Heart left ventricle (tissue), 16 donors: Measurements from ENCODE around the gene CCSER2. TPM values are rescaled to one million over a fixed set of nuclear protein-coding genes. Genes with fewer than 3 reads are reported as not detected.

Source experiments
- ATAC-seq, 4 donors: fragments of 200-7000 bp; cut with Tn5 transposase; one replicate each; pipeline ENCODE4 v1.9.1; 2020 to 2022; ENCODE audit warnings: moderate library complexity in 4 of 4, mild to moderate bottlenecking in 3 of 4, moderate number of reproducible peaks in 1 of 4
- DNase-seq, 5 donors: peaks; one replicate each; pipeline ENCODE4 v3.0.0-alpha.2; 2020
- H3K27ac ChIP-seq, 12 donors: fragments of 200-600 bp; sonication (generic) in 4 of 12; one replicate each; pipeline versions ENCODE4 v1.5.0 to v1.8.0; 2016 to 2022; ENCODE audit warnings: mild to moderate bottlenecking in 2 of 12
- H3K27me3 ChIP-seq, 9 donors: fragments of 200-600 bp; sonication (generic) in 2 of 9; one replicate each; pipeline versions ENCODE4 v1.5.1 to v1.8.0; 2016 to 2022; ENCODE audit warnings: mild to moderate bottlenecking in 3 of 9
- H3K36me3 ChIP-seq, 9 donors: fragments of 200-600 bp; sonication (generic) in 2 of 9; one replicate each; pipeline versions ENCODE4 v1.5.0 to v1.8.0; 2018 to 2022; ENCODE audit warnings: mild to moderate bottlenecking in 2 of 9
- H3K4me1 ChIP-seq, 12 donors: fragments of 200-600 bp; sonication (generic) in 4 of 12; one replicate each; pipeline versions ENCODE4 v1.5.0 to v1.8.0; 2016 to 2022; ENCODE audit warnings: mild to moderate bottlenecking in 3 of 12
- H3K4me3 ChIP-seq, 12 donors: fragments of 200-600 bp; sonication (generic) in 4 of 12; one replicate each; pipeline versions ENCODE4 v1.5.0 to v1.8.0; 2017 to 2022; ENCODE audit warnings: mild to moderate bottlenecking in 9 of 12, moderate library complexity in 4 of 12
- H3K9me3 ChIP-seq, 12 donors: fragments of 200-600 bp; sonication (generic) in 4 of 12; one replicate each; pipeline versions ENCODE4 v1.5.0 to v1.8.0; 2016 to 2022; ENCODE audit warnings: mild to moderate bottlenecking in 1 of 12
- CTCF ChIP-seq, 12 donors: fragments of 200-600 bp; sonication (generic) in 4 of 12; IDR thresholded peaks; one replicate each; pipeline versions ENCODE4 v1.5.0 to v1.8.0; 2018 to 2022; ENCODE audit warnings: antibody characterized with exemption in 12 of 12, mild to moderate bottlenecking in 5 of 12
- POLR2A ChIP-seq, 2 donors: fragments of 450-650 bp; IDR thresholded peaks; one replicate each; pipeline ENCODE4 v1.6.1; 2017; ENCODE audit warnings: antibody characterized with exemption in 2 of 2, mild to moderate bottlenecking in 2 of 2, moderate library complexity in 2 of 2
- WGBS, 4 donors: extraction: QIAGEN DNeasy Blood & Tissue Kit in 2 of 4; methylation state at CpG; one replicate each; pipeline versions ENCODE4 v1.1.5 to v1.1.7; 2013 to 2018; 5-methylcytosine and 5-hydroxymethylcytosine counted together
- intact Hi-C, 10 donors: fragments of 100-400 bp; cut with DNase I; formaldehyde crosslinking; loops; one replicate each; pipeline versions ENCODE4 v1.11.1 to v1.14.2; 2022
- polyA plus RNA-seq, 2 donors: library from polyadenylated mRNA; stranded (reverse); fragments of 200-250 nt; gene quantifications; one replicate each; pipeline ENCODE4 v1.2.3, GENCODE V29; 2013
- total RNA-seq, 9 donors: library from RNA; depleted of rRNA in 2 of 9; stranded (reverse); fragments of >200 nt in 2 of 9; fragmentation: NEBNext Ultra II Directional in 3 of 9; extraction: Animal tissue kit (Norgen Biotek cat#: 25700) in 3 of 9; gene quantifications; one replicate each; pipeline versions ENCODE4 v1.1.0 to v1.2.4, GENCODE V29; 2016 to 2023
- donor health status: ischemic (EF 13 %, LVEDD 7.1; RV severe dilation, severe dysfunction).
- donor health status: healthy with polysubstance abuse.
- donor health status: DM: no; HTN: yes; CAD: no.
- donor health status: DM: no; HTN: no; CAD: no.
- donor health status: ischemic (EF 25% LVEDD 6.9; RV normal size, moderate dysfunction).
- donor health status: ischemic (EF 25% LVEDD 5.7; RV mildly dilated, moderate dysfunction).
- donor health status: healthy.
- donor health status: DM: yes; HTN: yes; CAD: no.
- donor health status: ischemic (EF 35%, LVEDD 5.7; RV mildly dilated, moderate dysfunction).
- donor health status: nonischemic (EF 11% LVEDD 7.7; RV severe dilation, severe dysfunction).
- donor health status: DM: yes; HTN: yes; CAD: no.
- donor health status: PGD.
- donor health status: ischemic (EF 29% LVEDD 5.4; RV normal size, mild dysfunction).
- donor health status: nonischemic (EF 23%, LVEDD 6.1; RV moderate dilation, normal function).

Gene CCSER2
- total and polyA plus RNA-seq, 11 donors: 32.4 to 244 (median 159) TPM

- Histone ChIP-seq H3K4me1 (no peaks in the 10 kb centered on the region), H3K27me3 (no peaks in the 10 kb centered on the region), H3K9me3 (no peaks in the 10 kb centered on the region), H3K36me3 (no peaks in the 10 kb centered on the region), H3K4me3 (no peak overlapping the region), H3K27ac (no peak overlapping the region)
- WGBS, 4 donors: 80 to 96% (median 85%) methylated on average over 1 of the region's 1 CpG
- TF ChIP-seq POLR2A (IDR thresholded peaks at IDR 0.05) (no peak), CTCF (IDR thresholded peaks at IDR 0.05) (no peak)
- no peak for DNase-seq
- ATAC-seq: no peak
- intact Hi-C loops: no loop called here
These were observed 40.2 kb upstream of the CCSER2 start for GRCh38 chr10:84288151-84288550.

- H3K4me3 ChIP-seq: no peak overlapping the region
- ATAC-seq (no peak), DNase-seq (no peak)
- no peaks in the 10 kb centered on the region for H3K36me3 ChIP-seq
- H3K27ac ChIP-seq: no peak overlapping the region
- H3K9me3 ChIP-seq: no peaks in the 10 kb centered on the region
- intact Hi-C loops: no loop called here
- 61 to 74% (median 66%) methylated on average over 1 of the region's 1 CpG for WGBS, 4 donors
- no peak for TF ChIP-seq CTCF (IDR thresholded peaks at IDR 0.05)
- no peak for TF ChIP-seq POLR2A (IDR thresholded peaks at IDR 0.05)
- H3K4me1 ChIP-seq: no peaks in the 10 kb centered on the region
- no peaks in the 10 kb centered on the region for H3K27me3 ChIP-seq
These were observed 38.7 kb upstream of the CCSER2 start for GRCh38 chr10:84289521-84290200.

DNA sequence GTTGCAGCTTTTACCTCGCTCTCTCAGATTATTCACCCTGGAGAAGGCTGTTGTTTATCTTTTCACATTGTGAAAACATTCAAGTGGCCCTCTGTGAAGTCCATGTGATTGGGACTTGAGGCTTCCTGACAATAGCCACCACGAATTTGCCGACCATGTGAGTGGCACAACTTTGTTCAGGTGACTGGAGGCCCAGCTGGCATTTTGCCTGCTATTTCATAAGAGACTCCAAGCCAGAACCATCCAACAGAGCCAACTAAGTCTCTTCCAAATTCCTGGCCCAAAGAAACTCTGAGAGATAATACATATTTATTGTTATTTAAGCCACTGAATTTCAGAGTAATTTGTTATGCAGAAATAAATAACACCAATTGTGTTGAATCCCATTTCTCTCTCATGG is 38.2 kb upstream of the CCSER2 start:
- Histone ChIP-seq H3K4me3 (no peak overlapping the region), H3K36me3 (no peaks in the 10 kb centered on the region), H3K4me1 (no peaks in the 10 kb centered on the region), H3K27ac (no peak overlapping the region), H3K27me3 (no peaks in the 10 kb centered on the region), H3K9me3 (no peaks in the 10 kb centered on the region)
- DNase-seq (no peak), ATAC-seq (no peak)
- intact Hi-C loops: no loop called here
- WGBS, 4 donors: 61 to 71% (median 66%) methylated on average over 3 of the region's 3 CpGs
- TF ChIP-seq POLR2A (IDR thresholded peaks at IDR 0.05) (no peak), CTCF (IDR thresholded peaks at IDR 0.05) (no peak)

- no peak for DNase-seq
- intact Hi-C loops: no loop called here
- WGBS, 4 donors: 21 to 50% (median 42%) methylated on average over 1 of the region's 1 CpG
- peaks cover 0 to 7% (median 4%) of the 10 kb centered on the region in 12 donors for H3K4me1 ChIP-seq
- H3K9me3 ChIP-seq: no peaks in the 10 kb centered on the region
- H3K4me3 ChIP-seq: no peak overlapping the region
- H3K27ac ChIP-seq: no peak overlapping the region
- no peak for TF ChIP-seq CTCF (IDR thresholded peaks at IDR 0.05)
- no peak for TF ChIP-seq POLR2A (IDR thresholded peaks at IDR 0.05)
- no peaks in the 10 kb centered on the region for H3K36me3 ChIP-seq
- no peaks in the 10 kb centered on the region for H3K27me3 ChIP-seq
- peak in 3 of 4 donors; percentile 36 to 58 (median 54) for ATAC-seq
These were observed 37.0 kb upstream of the CCSER2 start for GRCh38 chr10:84291384-84291783.
